Tibial artery (tissue), 4 donors: Measurements from ENCODE around the gene RELCH.

ENCODE experiments used
- DNase-seq, 2 donors: peaks; one replicate each; pipeline ENCODE4 v3.0.0-alpha.2; 2019
- H3K27ac ChIP-seq, 2 donors: fragments of 200-600 bp; sonication (generic) in 1 of 2; 1 replicate in 1 of 2; 2 replicates in 1 of 2; pipeline ENCODE4 v1.5.1; 2018 to 2019; ENCODE audit warnings: mild to moderate bottlenecking in 1 of 2
- H3K27me3 ChIP-seq, 2 donors: fragments of 200-600 bp; sonication (generic) in 1 of 2; one replicate each; pipeline versions ENCODE4 v1.5.1 to v1.6.0; 2016 to 2019
- H3K36me3 ChIP-seq, 3 donors: fragments of 200-600 bp; sonication (generic) in 2 of 3; one replicate each; pipeline ENCODE4 v1.5.1; 2016 to 2019; ENCODE audit warnings: mild to moderate bottlenecking in 2 of 3
- H3K4me1 ChIP-seq, 4 donors: fragments of 200-600 bp; sonication (generic) in 2 of 4; 1 replicate in 3 of 4; 2 replicates in 1 of 4; pipeline ENCODE4 v1.5.1; 2016 to 2019
- H3K4me3 ChIP-seq, 2 donors: fragments of 200-600 bp; sonication (generic) in 1 of 2; 1 replicate in 1 of 2; 2 replicates in 1 of 2; pipeline ENCODE4 v1.5.1; 2018 to 2019; ENCODE audit warnings: mild to moderate bottlenecking in 2 of 2
- H3K9me3 ChIP-seq, 3 donors: fragments of 200-600 bp; sonication (generic) in 1 of 3; one replicate each; pipeline ENCODE4 v1.5.1; 2016 to 2019
- intact Hi-C: fragments of 100-400 bp; cut with DNase I; formaldehyde crosslinking; loops from one replicate; pipeline ENCODE4 v1.15.0; 2023; ENCODE audit warnings: low total_unique reads
- TF ChIP-seq, protein P1 (sequence below), 2 experiments: fragments of 200-600 bp in 1 of 2; fragments of 450-650 bp in 1 of 2; IDR thresholded peaks; one replicate each; pipeline ENCODE4 v1.5.1; 2017 to 2019; ENCODE audit warnings: antibody characterized with exemption in 2 of 2, mild to moderate bottlenecking in 1 of 2, moderate library complexity in 1 of 2

The RELCH gene, protein sequence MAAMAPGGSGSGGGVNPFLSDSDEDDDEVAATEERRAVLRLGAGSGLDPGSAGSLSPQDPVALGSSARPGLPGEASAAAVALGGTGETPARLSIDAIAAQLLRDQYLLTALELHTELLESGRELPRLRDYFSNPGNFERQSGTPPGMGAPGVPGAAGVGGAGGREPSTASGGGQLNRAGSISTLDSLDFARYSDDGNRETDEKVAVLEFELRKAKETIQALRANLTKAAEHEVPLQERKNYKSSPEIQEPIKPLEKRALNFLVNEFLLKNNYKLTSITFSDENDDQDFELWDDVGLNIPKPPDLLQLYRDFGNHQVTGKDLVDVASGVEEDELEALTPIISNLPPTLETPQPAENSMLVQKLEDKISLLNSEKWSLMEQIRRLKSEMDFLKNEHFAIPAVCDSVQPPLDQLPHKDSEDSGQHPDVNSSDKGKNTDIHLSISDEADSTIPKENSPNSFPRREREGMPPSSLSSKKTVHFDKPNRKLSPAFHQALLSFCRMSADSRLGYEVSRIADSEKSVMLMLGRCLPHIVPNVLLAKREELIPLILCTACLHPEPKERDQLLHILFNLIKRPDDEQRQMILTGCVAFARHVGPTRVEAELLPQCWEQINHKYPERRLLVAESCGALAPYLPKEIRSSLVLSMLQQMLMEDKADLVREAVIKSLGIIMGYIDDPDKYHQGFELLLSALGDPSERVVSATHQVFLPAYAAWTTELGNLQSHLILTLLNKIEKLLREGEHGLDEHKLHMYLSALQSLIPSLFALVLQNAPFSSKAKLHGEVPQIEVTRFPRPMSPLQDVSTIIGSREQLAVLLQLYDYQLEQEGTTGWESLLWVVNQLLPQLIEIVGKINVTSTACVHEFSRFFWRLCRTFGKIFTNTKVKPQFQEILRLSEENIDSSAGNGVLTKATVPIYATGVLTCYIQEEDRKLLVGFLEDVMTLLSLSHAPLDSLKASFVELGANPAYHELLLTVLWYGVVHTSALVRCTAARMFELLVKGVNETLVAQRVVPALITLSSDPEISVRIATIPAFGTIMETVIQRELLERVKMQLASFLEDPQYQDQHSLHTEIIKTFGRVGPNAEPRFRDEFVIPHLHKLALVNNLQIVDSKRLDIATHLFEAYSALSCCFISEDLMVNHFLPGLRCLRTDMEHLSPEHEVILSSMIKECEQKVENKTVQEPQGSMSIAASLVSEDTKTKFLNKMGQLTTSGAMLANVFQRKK

DNA sequence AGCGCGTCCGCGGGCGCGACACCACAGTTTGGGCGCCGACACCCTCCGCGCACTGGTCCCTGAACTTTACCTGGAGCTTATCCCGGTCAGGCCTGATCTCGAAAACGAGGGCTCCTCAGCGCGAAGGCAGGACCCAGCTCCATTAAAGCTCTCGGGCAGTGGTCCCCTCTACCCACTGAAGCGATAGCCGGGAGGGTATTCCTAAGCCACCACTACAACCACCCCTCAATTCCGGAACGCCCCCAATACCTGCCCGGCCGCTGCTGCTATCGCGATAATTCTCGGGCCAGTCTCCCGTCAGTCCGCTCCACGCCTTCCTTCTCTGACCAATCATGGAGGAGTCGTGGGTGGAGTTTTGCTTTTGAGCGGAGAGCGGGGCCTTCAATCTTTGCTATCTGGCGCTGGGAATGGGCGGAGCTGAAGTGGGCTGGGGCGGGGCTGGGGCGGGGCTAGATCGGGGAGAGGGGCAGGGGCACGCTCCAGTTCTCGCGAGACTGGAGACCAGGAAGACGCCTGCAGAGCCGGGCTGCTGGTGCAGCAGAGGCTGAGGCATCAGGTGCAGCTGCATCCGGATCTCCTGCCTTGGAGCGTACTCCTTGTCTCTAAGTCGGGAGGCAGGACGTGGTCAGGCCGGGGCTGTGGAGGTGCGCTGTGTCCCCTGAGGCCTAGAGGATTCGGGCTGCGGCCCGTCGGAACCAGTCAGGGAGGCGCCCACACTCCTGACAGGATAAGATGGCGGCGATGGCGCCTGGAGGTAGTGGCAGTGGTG is at the start of gene RELCH, which contains the start of gene PIGN:
RELCH (plus strand) TSS at position 482 of the 769 bp plus-strand sequence; CDS start at position 733, 251 bp downstream.
PIGN (minus strand) TSS at position 283 of the 769 bp plus-strand sequence. CDS start 25,703 bp downstream, outside the sequence.
- Histone ChIP-seq H3K9me3 (no peaks in the 10 kb centered on the region), H3K27me3 (no peaks in the 10 kb centered on the region), H3K4me1 (peaks cover 0 to 48% (median 28%) of the 10 kb centered on the region in 4 donors), H3K27ac (peak within 1 kb of the TSS; percentile 83 to 89), H3K4me3 (peak within 1 kb of the TSS; percentile 81 to 91), H3K36me3 (no peaks in the 10 kb centered on the region)
- DNase-seq, result peak; percentile 97 to 98
- TF ChIP-seq, protein P1, sequence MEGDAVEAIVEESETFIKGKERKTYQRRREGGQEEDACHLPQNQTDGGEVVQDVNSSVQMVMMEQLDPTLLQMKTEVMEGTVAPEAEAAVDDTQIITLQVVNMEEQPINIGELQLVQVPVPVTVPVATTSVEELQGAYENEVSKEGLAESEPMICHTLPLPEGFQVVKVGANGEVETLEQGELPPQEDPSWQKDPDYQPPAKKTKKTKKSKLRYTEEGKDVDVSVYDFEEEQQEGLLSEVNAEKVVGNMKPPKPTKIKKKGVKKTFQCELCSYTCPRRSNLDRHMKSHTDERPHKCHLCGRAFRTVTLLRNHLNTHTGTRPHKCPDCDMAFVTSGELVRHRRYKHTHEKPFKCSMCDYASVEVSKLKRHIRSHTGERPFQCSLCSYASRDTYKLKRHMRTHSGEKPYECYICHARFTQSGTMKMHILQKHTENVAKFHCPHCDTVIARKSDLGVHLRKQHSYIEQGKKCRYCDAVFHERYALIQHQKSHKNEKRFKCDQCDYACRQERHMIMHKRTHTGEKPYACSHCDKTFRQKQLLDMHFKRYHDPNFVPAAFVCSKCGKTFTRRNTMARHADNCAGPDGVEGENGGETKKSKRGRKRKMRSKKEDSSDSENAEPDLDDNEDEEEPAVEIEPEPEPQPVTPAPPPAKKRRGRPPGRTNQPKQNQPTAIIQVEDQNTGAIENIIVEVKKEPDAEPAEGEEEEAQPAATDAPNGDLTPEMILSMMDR (IDR thresholded peaks at IDR 0.05), result peak in 1 of 2 experiments; percentile 13
- intact Hi-C loops, result loop anchor here (10.0 kb wide), 3 partner anchors 338 to 1228 kb away; partner anchors contain the start of gene ZCCHC2

DNA sequence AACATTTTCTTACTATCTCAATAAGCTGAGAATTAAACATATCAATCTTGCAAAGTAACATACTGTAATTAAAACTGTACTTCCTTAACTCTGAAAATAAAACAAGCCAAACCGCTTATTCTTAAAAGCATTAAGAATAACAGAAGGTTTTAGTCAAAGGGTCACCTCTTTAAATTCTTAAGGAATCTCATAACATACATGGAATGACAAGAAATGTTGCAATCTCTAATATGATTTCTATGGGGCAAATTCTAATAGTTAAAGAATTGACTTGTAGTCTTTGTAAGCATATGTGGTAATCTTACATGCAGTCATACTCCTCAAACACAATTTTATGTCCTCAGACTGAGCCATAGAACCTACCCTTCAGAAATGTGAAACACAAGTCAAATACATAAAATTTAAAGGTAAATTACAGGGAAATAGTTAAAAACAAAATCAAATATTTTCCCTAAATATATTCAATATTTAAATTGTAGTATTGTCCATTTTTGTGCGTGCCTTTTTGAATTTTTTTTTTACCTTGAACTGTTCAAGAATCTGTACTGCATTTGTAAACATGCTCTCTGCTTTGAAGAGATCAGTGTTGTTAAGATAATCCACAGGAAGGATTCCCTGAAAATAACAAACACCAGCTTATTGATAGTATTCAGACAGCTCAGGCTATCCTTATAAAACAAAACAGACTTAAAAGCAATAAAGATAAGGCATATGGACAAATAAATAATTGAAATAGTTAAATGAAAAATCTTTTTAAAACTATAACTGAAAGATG is 48.4 kb upstream of the RELCH start:
- intact Hi-C loops, result loop anchor here (10.0 kb wide), 1 partner anchor 244 kb away; the partner anchor contains the start of gene RNF152
- peaks cover 14 to 32% (median 27%) of the 10 kb centered on the region in 3 donors for H3K36me3 ChIP-seq

DNA sequence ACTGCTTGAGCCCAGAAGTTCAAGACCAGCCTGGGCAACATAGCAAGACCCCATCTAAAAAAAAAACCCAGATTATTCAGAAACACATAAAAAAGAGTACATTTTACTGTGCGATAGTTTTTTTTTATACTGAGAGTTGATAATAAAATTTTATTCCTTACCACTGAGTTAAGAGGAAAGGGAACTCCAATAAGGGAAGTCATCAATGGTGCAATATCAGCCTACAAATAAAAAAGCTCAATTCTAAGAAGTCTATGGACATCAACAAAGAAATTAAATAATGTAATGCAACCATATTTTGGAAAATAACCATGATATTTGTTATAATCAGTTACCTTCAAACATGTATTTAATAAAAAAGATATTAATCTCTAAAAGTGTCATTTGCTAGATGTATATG is 46.8 kb upstream of the RELCH start:
- no peak for DNase-seq
- H3K4me3 ChIP-seq, result no peak overlapping the region
- intact Hi-C loops, result no loop called here
- H3K27ac ChIP-seq, result no peak overlapping the region
- no peaks in the 10 kb centered on the region for H3K9me3 ChIP-seq
- no peaks in the 10 kb centered on the region for H3K27me3 ChIP-seq
- no peaks in the 10 kb centered on the region for H3K4me1 ChIP-seq
- TF ChIP-seq, protein P1 (IDR thresholded peaks at IDR 0.05), result no peak
- H3K36me3 ChIP-seq, result peaks cover 14 to 46% (median 38%) of the 10 kb centered on the region in 3 donors

More for the DNA sequence above, 48.4 kb upstream of the RELCH start:
- Histone ChIP-seq H3K4me1 (no peaks in the 10 kb centered on the region), H3K4me3 (no peak overlapping the region), H3K27ac (no peak overlapping the region), H3K9me3 (no peaks in the 10 kb centered on the region), H3K27me3 (no peaks in the 10 kb centered on the region)
- TF ChIP-seq, protein P1 (IDR thresholded peaks at IDR 0.05), result no peak
- DNase-seq, result no peak

DNA sequence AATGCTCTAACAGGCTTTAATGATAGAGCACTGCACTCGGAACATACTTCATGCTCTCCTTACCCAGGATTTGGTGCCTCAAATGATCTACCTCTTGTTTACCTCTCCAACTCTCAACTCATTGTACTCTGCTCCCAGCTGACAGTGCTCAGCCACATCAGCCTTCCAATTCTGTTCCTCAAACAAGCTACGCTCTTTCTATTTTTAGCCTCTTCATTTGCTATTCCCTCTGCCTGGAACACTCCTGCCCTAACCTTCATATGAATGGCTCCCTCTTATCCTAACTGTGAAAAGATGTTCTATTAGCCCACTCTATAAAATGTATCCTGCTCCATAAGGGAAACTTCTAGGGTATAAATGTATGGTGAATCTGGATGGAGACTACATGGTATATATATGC is 42.7 kb upstream of the RELCH start:
- H3K36me3 ChIP-seq, result peaks cover 6 to 37% (median 21%) of the 10 kb centered on the region in 3 donors
- intact Hi-C loops, result no loop called here
- TF ChIP-seq, protein P1 (IDR thresholded peaks at IDR 0.05), result no peak
- H3K27me3 ChIP-seq, result no peaks in the 10 kb centered on the region
- no peak overlapping the region for H3K27ac ChIP-seq
- H3K4me1 ChIP-seq, result no peaks in the 10 kb centered on the region
- DNase-seq, result no peak
- H3K9me3 ChIP-seq, result no peaks in the 10 kb centered on the region
- no peak overlapping the region for H3K4me3 ChIP-seq
